Right lobe of liver (tissue), 4 donors: ENCODE measurements around the gene CORO2A.

Source experiments
- POLR2A ChIP-seq: fragments of 450-650 bp; IDR thresholded peaks from one replicate; pipeline ENCODE4 v1.6.1; 2017; ENCODE audit warnings: antibody characterized with exemption, mild to moderate bottlenecking
- TF ChIP-seq, protein P1 (sequence below), 4 donors: fragments of 200-600 bp in 3 of 4; fragments of 450-650 bp in 1 of 4; IDR thresholded peaks; one replicate each; pipeline versions ENCODE4 v1.5.1 to v1.8.0; 2016 to 2022; ENCODE audit warnings: antibody characterized with exemption in 4 of 4, mild to moderate bottlenecking in 2 of 4
- donor health status: DM: no; HTN: no; CAD: no.
- donor health status: DM: no; HTN: no; CAD: no.
- donor health status: DM: no; HTN: yes; CAD: no.

DNA sequence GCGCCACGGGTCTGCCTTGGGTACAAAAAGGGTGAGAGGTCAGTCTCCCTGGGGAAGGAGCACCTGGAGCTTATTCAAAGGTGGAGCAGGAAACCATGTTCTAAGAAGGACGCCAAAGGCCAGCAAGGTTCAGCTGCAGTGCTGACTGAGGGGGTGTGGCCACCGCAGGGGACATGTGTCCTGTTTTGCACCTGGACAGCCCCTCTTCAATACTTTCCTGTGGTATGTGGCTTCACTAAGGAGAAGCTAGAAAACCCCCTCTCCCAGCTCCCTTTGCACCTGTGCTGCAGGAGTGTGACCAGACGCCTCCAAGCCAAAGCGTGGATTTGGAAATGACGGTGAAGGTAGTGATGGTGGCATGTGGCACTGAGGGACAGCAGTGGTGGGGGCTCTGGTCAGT, 97.0 kb downstream of the CORO2A start:
- TF ChIP-seq, protein P1, sequence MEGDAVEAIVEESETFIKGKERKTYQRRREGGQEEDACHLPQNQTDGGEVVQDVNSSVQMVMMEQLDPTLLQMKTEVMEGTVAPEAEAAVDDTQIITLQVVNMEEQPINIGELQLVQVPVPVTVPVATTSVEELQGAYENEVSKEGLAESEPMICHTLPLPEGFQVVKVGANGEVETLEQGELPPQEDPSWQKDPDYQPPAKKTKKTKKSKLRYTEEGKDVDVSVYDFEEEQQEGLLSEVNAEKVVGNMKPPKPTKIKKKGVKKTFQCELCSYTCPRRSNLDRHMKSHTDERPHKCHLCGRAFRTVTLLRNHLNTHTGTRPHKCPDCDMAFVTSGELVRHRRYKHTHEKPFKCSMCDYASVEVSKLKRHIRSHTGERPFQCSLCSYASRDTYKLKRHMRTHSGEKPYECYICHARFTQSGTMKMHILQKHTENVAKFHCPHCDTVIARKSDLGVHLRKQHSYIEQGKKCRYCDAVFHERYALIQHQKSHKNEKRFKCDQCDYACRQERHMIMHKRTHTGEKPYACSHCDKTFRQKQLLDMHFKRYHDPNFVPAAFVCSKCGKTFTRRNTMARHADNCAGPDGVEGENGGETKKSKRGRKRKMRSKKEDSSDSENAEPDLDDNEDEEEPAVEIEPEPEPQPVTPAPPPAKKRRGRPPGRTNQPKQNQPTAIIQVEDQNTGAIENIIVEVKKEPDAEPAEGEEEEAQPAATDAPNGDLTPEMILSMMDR (IDR thresholded peaks at IDR 0.05) = no peak
- no peak for TF ChIP-seq POLR2A
